Measurements from ENCODE around the gene UST. TPM values are rescaled to one million over a fixed set of nuclear protein-coding genes. Genes with fewer than 3 reads are reported as not detected.

The UST gene
- total RNA-seq, 2 donors from 2014 or later = 1.1 to 2.7 TPM

DNA sequence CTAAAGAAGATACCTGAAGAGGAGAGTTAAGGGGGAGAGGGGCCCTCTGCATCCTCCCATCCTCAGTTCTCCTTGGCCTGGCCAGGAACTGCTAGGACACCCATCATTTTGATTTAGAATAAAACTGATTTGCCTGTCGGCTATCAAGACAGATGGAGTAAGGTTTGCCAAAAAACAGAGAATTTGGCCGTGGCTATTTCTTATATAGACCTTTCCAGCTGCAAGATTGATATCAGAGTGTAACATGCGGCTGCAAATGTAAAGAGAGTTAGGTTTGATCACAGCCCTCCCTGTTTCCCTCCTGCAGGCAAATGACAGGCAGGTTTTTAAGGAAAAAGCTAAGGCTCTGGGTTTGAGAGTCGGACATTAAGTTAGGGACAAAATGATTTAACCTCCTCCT lies 344.1 kb downstream of the UST start:
- intact Hi-C loops (cut with DNase I) = no loop called here
- no peak overlapping the region for H3K9ac ChIP-seq (ENCODE audit: low read depth in 2 of 2, low read length in 2 of 2)

DNA sequence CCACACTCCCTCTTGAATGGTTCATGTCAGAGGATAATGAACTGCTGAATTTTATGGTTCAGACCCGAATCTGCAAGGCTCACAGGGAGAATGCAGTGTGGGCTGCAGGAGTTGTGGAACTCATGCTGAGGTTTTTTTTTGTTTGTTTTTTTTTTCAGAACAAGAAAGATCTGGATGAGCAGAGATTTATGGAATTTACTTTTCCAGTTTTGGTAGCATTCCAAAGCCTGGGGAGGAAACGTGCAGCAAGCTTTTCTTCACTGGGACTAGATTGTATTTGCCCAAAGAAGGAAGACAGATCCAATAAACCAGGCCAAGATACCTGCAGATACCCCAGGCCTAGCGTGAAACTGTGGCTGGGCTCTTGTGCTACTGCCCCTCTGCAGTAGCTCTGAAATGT lies 346.8 kb downstream of the UST start:
- H3K27me3 ChIP-seq = no peaks in the 10 kb centered on the region
- no peaks in the 10 kb centered on the region for H3K36me3 ChIP-seq
- H3K4me1 ChIP-seq = peaks cover 3% of the 10 kb centered on the region
- H3K4me3 ChIP-seq = no peak overlapping the region
- DNase-seq = no peak
- H3K9ac ChIP-seq (ENCODE audit: low read depth in 2 of 2, low read length in 2 of 2) = no peak overlapping the region
- TF ChIP-seq, protein P1, sequence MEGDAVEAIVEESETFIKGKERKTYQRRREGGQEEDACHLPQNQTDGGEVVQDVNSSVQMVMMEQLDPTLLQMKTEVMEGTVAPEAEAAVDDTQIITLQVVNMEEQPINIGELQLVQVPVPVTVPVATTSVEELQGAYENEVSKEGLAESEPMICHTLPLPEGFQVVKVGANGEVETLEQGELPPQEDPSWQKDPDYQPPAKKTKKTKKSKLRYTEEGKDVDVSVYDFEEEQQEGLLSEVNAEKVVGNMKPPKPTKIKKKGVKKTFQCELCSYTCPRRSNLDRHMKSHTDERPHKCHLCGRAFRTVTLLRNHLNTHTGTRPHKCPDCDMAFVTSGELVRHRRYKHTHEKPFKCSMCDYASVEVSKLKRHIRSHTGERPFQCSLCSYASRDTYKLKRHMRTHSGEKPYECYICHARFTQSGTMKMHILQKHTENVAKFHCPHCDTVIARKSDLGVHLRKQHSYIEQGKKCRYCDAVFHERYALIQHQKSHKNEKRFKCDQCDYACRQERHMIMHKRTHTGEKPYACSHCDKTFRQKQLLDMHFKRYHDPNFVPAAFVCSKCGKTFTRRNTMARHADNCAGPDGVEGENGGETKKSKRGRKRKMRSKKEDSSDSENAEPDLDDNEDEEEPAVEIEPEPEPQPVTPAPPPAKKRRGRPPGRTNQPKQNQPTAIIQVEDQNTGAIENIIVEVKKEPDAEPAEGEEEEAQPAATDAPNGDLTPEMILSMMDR (IDR thresholded peaks at IDR 0.05) = no peak
- no peaks in the 10 kb centered on the region for H3K9me3 ChIP-seq
- no peak overlapping the region for H3K27ac ChIP-seq
- intact Hi-C loops (cut with DNase I) = no loop called here

More for the DNA sequence above, 344.1 kb downstream of the UST start:
- Histone ChIP-seq H3K4me3 (no peak overlapping the region), H3K9me3 (no peaks in the 10 kb centered on the region), H3K4me1 (peaks cover 3% of the 10 kb centered on the region), H3K36me3 (no peaks in the 10 kb centered on the region), H3K27me3 (no peaks in the 10 kb centered on the region), H3K27ac (no peak overlapping the region)
- no peak for DNase-seq
- TF ChIP-seq, protein P1 (IDR thresholded peaks at IDR 0.05) = no peak

DNA sequence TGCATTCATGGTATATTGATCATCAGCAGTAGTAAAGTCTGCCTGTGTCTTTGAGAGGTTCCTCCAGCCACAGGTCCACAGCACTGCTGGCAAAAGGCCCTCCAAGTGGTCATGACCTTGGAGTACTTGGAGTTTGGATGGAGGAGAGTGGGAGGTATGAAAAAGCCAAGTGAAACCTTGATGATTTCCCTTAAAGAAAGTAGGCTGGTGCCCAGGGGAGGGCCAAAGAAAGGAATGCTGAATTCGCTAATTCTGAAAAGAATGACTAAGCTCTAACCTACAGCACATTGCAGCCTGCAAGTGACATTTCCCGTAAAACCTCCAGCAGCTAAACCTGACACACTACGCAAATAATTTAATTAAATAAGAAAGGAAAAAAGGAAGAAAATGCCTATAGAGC lies 347.3 kb downstream of the UST start:
- H3K4me1 ChIP-seq = peaks cover 3% of the 10 kb centered on the region
- no peak overlapping the region for H3K27ac ChIP-seq
- no peaks in the 10 kb centered on the region for H3K36me3 ChIP-seq
- intact Hi-C loops (cut with DNase I) = no loop called here
- no peaks in the 10 kb centered on the region for H3K27me3 ChIP-seq
- no peaks in the 10 kb centered on the region for H3K9me3 ChIP-seq
- no peak overlapping the region for H3K9ac ChIP-seq (ENCODE audit: low read depth in 2 of 2, low read length in 2 of 2)
- no peak overlapping the region for H3K4me3 ChIP-seq
- TF ChIP-seq, protein P1 (IDR thresholded peaks at IDR 0.05) = no peak
- DNase-seq = no peak

DNA sequence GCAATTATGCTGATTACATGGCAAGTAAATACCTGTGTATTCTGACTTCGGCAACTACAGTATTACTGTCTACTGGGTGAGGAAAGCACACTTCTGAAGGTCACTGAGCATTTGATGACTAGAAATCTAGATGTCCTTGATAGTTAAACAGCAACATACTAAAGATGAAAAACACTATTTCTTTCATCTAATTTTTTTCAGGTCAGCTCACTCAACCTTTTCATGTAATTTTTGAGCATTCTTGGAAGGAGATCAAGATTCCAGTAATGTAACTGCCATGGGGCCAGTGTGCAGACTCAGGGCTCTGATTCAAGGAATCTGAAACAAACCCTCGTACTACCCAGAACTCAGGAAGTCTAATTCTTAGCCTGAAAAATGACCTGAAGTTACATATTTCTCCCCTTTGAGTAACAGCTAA lies 348.1 kb downstream of the UST start:
- no peak overlapping the region for H3K4me3 ChIP-seq
- intact Hi-C loops (cut with DNase I) = no loop called here
- H3K27me3 ChIP-seq = no peaks in the 10 kb centered on the region
- H3K4me1 ChIP-seq = peaks cover 3% of the 10 kb centered on the region
- H3K9me3 ChIP-seq = no peaks in the 10 kb centered on the region
- H3K9ac ChIP-seq (ENCODE audit: low read depth in 2 of 2, low read length in 2 of 2) = no peak overlapping the region
- H3K27ac ChIP-seq = no peak overlapping the region
- TF ChIP-seq, protein P1 (IDR thresholded peaks at IDR 0.05) = no peak
- DNase-seq = no peak
- no peaks in the 10 kb centered on the region for H3K36me3 ChIP-seq

DNA sequence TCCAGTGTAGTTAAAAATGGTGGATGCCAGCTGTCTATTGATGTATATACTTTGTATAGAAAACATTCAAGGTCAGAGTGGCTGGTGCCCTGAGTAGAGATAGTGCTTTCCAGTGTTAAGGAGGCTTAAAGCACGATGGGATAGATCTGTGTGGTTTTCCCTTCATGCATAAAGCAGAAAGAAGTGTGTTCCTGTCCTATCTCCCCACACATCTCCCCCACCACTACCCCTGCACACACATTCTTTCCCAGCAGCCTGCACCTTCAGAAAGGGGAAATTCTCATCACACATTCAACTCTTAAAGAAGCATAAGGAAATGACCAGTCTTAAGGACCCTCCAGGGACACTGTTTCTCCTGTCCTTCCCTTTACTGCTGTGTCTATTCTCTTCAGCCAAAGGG lies 349.0 kb downstream of the UST start:
- H3K27ac ChIP-seq = no peak overlapping the region
- TF ChIP-seq, protein P1 (IDR thresholded peaks at IDR 0.05) = no peak
- DNase-seq = no peak
- no peak overlapping the region for H3K9ac ChIP-seq (ENCODE audit: low read depth in 2 of 2, low read length in 2 of 2)
- H3K9me3 ChIP-seq = no peaks in the 10 kb centered on the region
- peaks cover 3% of the 10 kb centered on the region for H3K4me1 ChIP-seq
- intact Hi-C loops (cut with DNase I) = no loop called here
- H3K36me3 ChIP-seq = no peaks in the 10 kb centered on the region
- no peaks in the 10 kb centered on the region for H3K27me3 ChIP-seq
- H3K4me3 ChIP-seq = no peak overlapping the region

DNA sequence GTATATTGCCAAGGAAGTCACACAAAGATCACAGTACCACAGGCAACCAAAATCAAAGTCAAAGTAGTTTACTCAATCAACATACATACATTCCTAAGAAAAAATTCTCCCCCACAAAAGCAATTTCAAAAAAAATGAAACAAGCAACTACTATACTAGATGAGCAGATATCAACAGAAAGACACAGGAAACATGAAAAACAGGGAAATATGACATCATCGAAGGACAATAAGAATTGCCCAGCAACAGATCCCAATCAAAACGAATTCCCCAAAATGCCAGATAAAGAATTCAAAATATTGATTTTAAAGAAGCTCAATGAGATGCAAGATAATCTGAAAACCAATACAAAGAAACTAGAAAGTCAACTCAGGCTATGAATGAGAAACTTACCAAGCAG lies 351.0 kb downstream of the UST start:
- TF ChIP-seq, protein P1 (IDR thresholded peaks at IDR 0.05) = no peak
- intact Hi-C loops (cut with DNase I) = no loop called here
- DNase-seq = no peak
- Histone ChIP-seq H3K27ac (no peak overlapping the region), H3K27me3 (no peaks in the 10 kb centered on the region), H3K9me3 (no peaks in the 10 kb centered on the region), H3K4me1 (peaks cover 3% of the 10 kb centered on the region), H3K9ac (ENCODE audit: low read depth in 2 of 2, low read length in 2 of 2) (no peak overlapping the region), H3K36me3 (no peaks in the 10 kb centered on the region), H3K4me3 (no peak overlapping the region)
